Placental pericyte (primary cell): ENCODE results near the gene MORN4. TPM values are rescaled to one million over a fixed set of nuclear protein-coding genes. Genes with fewer than 3 reads are reported as not detected.

Experiments
- total RNA-seq: library from RNA; depleted of rRNA; stranded (reverse); fragments of >200 nt; gene quantifications from 2 replicates; pipeline ENCODE4 v1.2.3, GENCODE V29; 2012

MORN4 gene
- 4.6 and 5.7 TPM in 2 replicates for total RNA-seq

GRCh38 chr10:97632949-97633884, at the start of gene MORN4:
TSS of gene MORN4 (minus strand) at chr10:97633500. CDS start at chr10:97619653, 13,847 bp downstream.

GRCh38 chr10:97640174-97640867, 7.0 kb upstream of the MORN4 start, which contains the start of gene PI4K2A:
TSS of gene PI4K2A (plus strand) at chr10:97640671. CDS start at chr10:97640743, 72 bp downstream.

GRCh38 chr10:97589479-97589878, 43.8 kb downstream of the MORN4 start, which contains the start of gene C10orf62:
TSS of gene C10orf62 (plus strand) at chr10:97589721. CDS start at chr10:97589898, 177 bp downstream.

GRCh38 chr10:97584060-97584797, 49.1 kb downstream of the MORN4 start, which contains the start of gene HOGA1:
TSS of gene HOGA1 (plus strand) at chr10:97584389. CDS start at chr10:97584704, 315 bp downstream.

GRCh38 chr10:97572214-97572989, 60.9 kb downstream of the MORN4 start, which contains the start of gene ANKRD2:
TSS of gene ANKRD2 (plus strand) at chr10:97572779. CDS start at chr10:97572789, 10 bp downstream.

Other genes starting within 250 kb of the MORN4 start
- gene RRP12, start 232.2 kb downstream of the MORN4 start, total RNA-seq, result 31.1 and 50.0 TPM in 2 replicates
- gene PGAM1, start 207.3 kb downstream of the MORN4 start, total RNA-seq, result 274 and 654 TPM in 2 replicates
- 48.1 and 54.1 TPM in 2 replicates for gene EXOSC1, start 187.5 kb downstream of the MORN4 start, total RNA-seq
- gene ZDHHC16, start 187.3 kb downstream of the MORN4 start, total RNA-seq, result 55.1 and 92.6 TPM in 2 replicates
- 66.7 and 102 TPM in 2 replicates for gene MMS19, start 135.1 kb downstream of the MORN4 start, total RNA-seq
- 41.6 and 54.0 TPM in 2 replicates for gene UBTD1, start 134.6 kb downstream of the MORN4 start, total RNA-seq
- not detected in 2 replicates for gene ANKRD2, start 60.7 kb downstream of the MORN4 start, total RNA-seq
- gene HOGA1, start 49.1 kb downstream of the MORN4 start, total RNA-seq, result 0.14 and 0.44 TPM in 2 replicates
- not detected in 2 replicates for gene C10orf62, start 43.8 kb downstream of the MORN4 start, total RNA-seq
- gene PI4K2A, start 7.2 kb upstream of the MORN4 start, total RNA-seq, result 29.5 and 30.2 TPM in 2 replicates
- gene AVPI1, start 53.7 kb upstream of the MORN4 start, total RNA-seq, result 18.2 and 55.8 TPM in 2 replicates
- gene MARVELD1, start 80.2 kb upstream of the MORN4 start, total RNA-seq, result 39.8 and 53.3 TPM in 2 replicates
- gene ZFYVE27, start 103.6 kb upstream of the MORN4 start, total RNA-seq, result 24.9 and 31.6 TPM in 2 replicates
- gene SFRP5, start 138.5 kb upstream of the MORN4 start, total RNA-seq, result not detected in 2 replicates
- gene GOLGA7B, start 216.3 kb upstream of the MORN4 start, total RNA-seq, result not detected in 2 replicates